Choroid plexus epithelial cell (primary cell): Measurements from ENCODE around the gene HMG20B.

Experiments
- DNase-seq: peaks from one replicate; pipeline ENCODE4 v3.0.0-alpha.2; 2010; ENCODE audit warnings: low read depth
- H3K4me3 ChIP-seq: 2 replicates; pipeline ENCODE4 v1.5.1; 2011; ENCODE audit warnings: low read depth, mild to moderate bottlenecking, control low read depth, low read length, moderate library complexity
- CTCF ChIP-seq: conservative IDR thresholded peaks from 2 replicates; pipeline ENCODE4 v1.5.1; 2011; ENCODE audit warnings: low read depth, mild to moderate bottlenecking, control low read depth, inconsistent platforms, low read length, moderate library complexity

The HMG20B gene

GRCh38 chr19:3593156-3593555 lies 20.4 kb downstream of the HMG20B start:
- no peak for DNase-seq
- peak; percentile 40 for TF ChIP-seq CTCF
- H3K4me3 ChIP-seq = no peak overlapping the region

GRCh38 chr19:3595521-3596061 lies 22.8 kb downstream of the HMG20B start:
- no peak for DNase-seq
- no peak overlapping the region for H3K4me3 ChIP-seq
- TF ChIP-seq CTCF = no peak

- no peak overlapping the region for H3K4me3 ChIP-seq
- DNase-seq = no peak
- peak; percentile 46 for TF ChIP-seq CTCF
These were observed 27.0 kb downstream of the HMG20B start for GRCh38 chr19:3599776-3600187.

GRCh38 chr19:3601021-3601420 lies 28.3 kb downstream of the HMG20B start:
- H3K4me3 ChIP-seq = no peak overlapping the region
- no peak for DNase-seq
- no peak for TF ChIP-seq CTCF

GRCh38 chr19:3603121-3603811 lies 30.5 kb downstream of the HMG20B start:
- no peak for DNase-seq

GRCh38 chr19:3604227-3604986 lies 31.7 kb downstream of the HMG20B start:
- H3K4me3 ChIP-seq = no peak overlapping the region

More at GRCh38 chr19:3603121-3603811, 30.5 kb downstream of the HMG20B start:
- no peak for TF ChIP-seq CTCF
- H3K4me3 ChIP-seq = no peak overlapping the region

More at GRCh38 chr19:3604227-3604986, 31.7 kb downstream of the HMG20B start:
- no peak for TF ChIP-seq CTCF
- DNase-seq = no peak
